ENCODE data around the gene LPAR1. TPM values are rescaled to one million over a fixed set of nuclear protein-coding genes. Genes with fewer than 3 reads are reported as not detected.

The LPAR1 gene
- total and polyA plus RNA-seq, 10 of the 15 experiments (the other 5 are each of a cell fraction or from before 2014, with no cell fraction given), result 3.3 to 12.9 (median 8.4) TPM

DNA sequence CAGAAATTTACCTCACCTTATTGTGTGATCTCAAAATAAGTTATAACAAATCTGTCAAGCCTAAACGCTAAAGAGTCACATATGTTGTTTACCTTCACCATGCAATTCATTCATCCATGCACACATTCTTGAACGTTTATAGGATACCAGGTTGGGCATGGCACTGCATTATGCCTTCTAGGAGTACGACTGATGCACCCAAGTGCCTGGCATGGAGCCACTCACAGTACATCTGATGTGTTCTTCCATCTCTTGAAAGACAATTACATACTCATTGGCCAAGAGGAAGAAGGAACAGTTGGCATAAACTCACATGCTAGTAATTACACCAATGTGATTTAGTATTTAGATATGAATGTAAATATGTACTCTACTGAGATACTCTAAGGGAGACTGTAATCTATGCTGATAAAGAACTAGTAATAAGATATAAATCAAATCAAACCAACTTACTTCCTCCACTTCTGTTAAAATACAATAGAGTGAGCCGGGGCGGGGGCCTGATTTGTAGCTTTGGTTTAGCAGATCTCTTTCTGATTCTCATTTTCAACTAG lies 90.7 kb downstream of the LPAR1 start:
- intact Hi-C loops (cut with micrococcal nuclease; ENCODE audit: unreplicated experiment) (no loop called here), in situ Hi-C loops (cut with MboI) (no loop called here)
- ChIA-PET POLR2A (interaction anchor here (0.8 to 2.0 kb wide), 5 partner anchors 10 to 29 kb away, joined by 3 to 6 read pairs (median 5); no protein-coding TSS in a partner anchor), SMC1A (ENCODE audit: uncharacterized antibody, unreplicated experiment) (interaction anchor here (0.8 to 4.5 kb wide), 10 partner anchors 12 to 306 kb away, joined by 3 to 44 read pairs (median 3); no protein-coding TSS in a partner anchor), RAD21 (ENCODE audit: unreplicated experiment) (interaction anchor here (0.8 to 2.2 kb wide), 8 partner anchors 11 to 519 kb away, joined by 3 to 8 read pairs (median 4); no protein-coding TSS in a partner anchor), CTCF (interaction anchor here (1.1 to 1.2 kb wide), 2 partner anchors 8 to 10 kb away, joined by 3 to 4 read pairs; no protein-coding TSS in a partner anchor)
- no peak for FAIRE-seq
- H3K36me3 ChIP-seq (ENCODE audit: control insufficient read depth in 2 of 2, insufficient read depth in 2 of 2, low read length in 1 of 2), result no peaks in the 10 kb centered on the region
- no peaks in the 10 kb centered on the region for H4K20me1 ChIP-seq (ENCODE audit: control insufficient read depth, insufficient read depth)
- no peaks in the 10 kb centered on the region for H3K27me3 ChIP-seq (replicated peaks in 1 of 2; ENCODE audit: control insufficient read depth in 2 of 2, insufficient read depth in 2 of 2, low read length in 1 of 2)
- H3K4me1 ChIP-seq (ENCODE audit: control insufficient read depth, insufficient read depth, low read length), result peaks cover 6% of the 10 kb centered on the region
- H3K9me3 ChIP-seq (replicated peaks; ENCODE audit: control insufficient read depth, insufficient read depth, low read length), result no peaks in the 10 kb centered on the region; the same call in 2 of the 3 replicates
- no peak overlapping the region for H3K27ac ChIP-seq (ENCODE audit: control insufficient read depth, insufficient read depth)
- H3K4me3 ChIP-seq, result no peak overlapping the region
- no peak for DNase-seq (ENCODE audit: low read depth, low spot score)
- 50% methylated on average over 5 of the region's 5 CpGs for WGBS (ENCODE audit: insufficient coverage, insufficient replicate concordance, low lambda C conversion rate, missing lambda C conversion rate)
- no peak for ATAC-seq
- H3K79me2 ChIP-seq (ENCODE audit: control insufficient read depth, insufficient read depth, low read length), result no peaks in the 10 kb centered on the region
- H3K9ac ChIP-seq (ENCODE audit: control insufficient read depth, insufficient read depth, low read length), result no peak overlapping the region
- H3K4me2 ChIP-seq (ENCODE audit: control insufficient read depth, insufficient read depth), result no peak overlapping the region
- TF ChIP-seq MYC (IDR thresholded peaks at IDR 0.05; ENCODE audit: insufficient read depth, insufficient read length, insufficient replicate concordance, low read length, severe bottlenecking) (no peak), SIX5 (IDR thresholded peaks at IDR 0.05; ENCODE audit: low read depth, low read length, severe bottlenecking) (no peak), HDGF (IDR thresholded peaks at IDR 0.05) (no peak), NR2C2 (IDR thresholded peaks at IDR 0.05; ENCODE audit: borderline replicate concordance, control insufficient read depth, insufficient read length, low read depth) (no peak), MXI1 (IDR thresholded peaks at IDR 0.05; ENCODE audit: low read depth, low read length) (no peak), RBBP5 (conservative IDR thresholded peaks at IDR 0.05) (no peak), PAX8 (IDR thresholded peaks at IDR 0.05) (no peak), DPF2 (IDR thresholded peaks at IDR 0.05) (no peak), ETV6 (conservative IDR thresholded peaks at IDR 0.05 in 1 of 2, IDR thresholded peaks at IDR 0.05 in 1 of 2; ENCODE audit: borderline replicate concordance in 1 of 2, low read depth in 1 of 2) (no peak), RUNX3 (IDR thresholded peaks at IDR 0.05; ENCODE audit: low read length) (no peak), HCFC1 (IDR thresholded peaks at IDR 0.05; ENCODE audit: low read length) (no peak), MTA3 (IDR thresholded peaks at IDR 0.05; ENCODE audit: borderline replicate concordance, low read length) (no peak), POLR2AphosphoS5 (IDR thresholded peaks at IDR 0.05; ENCODE audit: low read length) (no peak), CREM (IDR thresholded peaks at IDR 0.05; ENCODE audit: low read depth) (no peak), ZSCAN29 (IDR thresholded peaks at IDR 0.05) (no peak), NFYB (IDR thresholded peaks at IDR 0.05; ENCODE audit: insufficient read depth, low read depth, low read length) (no peak), BHLHE40 (IDR thresholded peaks at IDR 0.05; ENCODE audit: borderline replicate concordance in 1 of 2, low read depth in 2 of 2, low read length in 1 of 2) (no peak), NR2F1 (conservative IDR thresholded peaks at IDR 0.05) (no peak)
- no TSS peak for BruUV-seq (replicated peaks)
- H2AFZ ChIP-seq (ENCODE audit: control insufficient read depth, low read depth, low read length), result no peak overlapping the region

All from GM12878 (cell line).